Stimulated activated CD4-positive, alpha-beta T cell treated with anti-CD3 and anti-CD28 coated beads, Interleukin-15, amount 100 ng/mL, for 1 hour (primary cell): ENCODE measurements around the gene CELF2.

ENCODE experiments used
- DNase-seq, 2 donors: peaks; one replicate each; pipeline ENCODE4 v3.0.0-alpha.2; 2020; ENCODE audit warnings: low read depth in 1 of 2, low spot score in 1 of 2

Gene CELF2

DNA sequence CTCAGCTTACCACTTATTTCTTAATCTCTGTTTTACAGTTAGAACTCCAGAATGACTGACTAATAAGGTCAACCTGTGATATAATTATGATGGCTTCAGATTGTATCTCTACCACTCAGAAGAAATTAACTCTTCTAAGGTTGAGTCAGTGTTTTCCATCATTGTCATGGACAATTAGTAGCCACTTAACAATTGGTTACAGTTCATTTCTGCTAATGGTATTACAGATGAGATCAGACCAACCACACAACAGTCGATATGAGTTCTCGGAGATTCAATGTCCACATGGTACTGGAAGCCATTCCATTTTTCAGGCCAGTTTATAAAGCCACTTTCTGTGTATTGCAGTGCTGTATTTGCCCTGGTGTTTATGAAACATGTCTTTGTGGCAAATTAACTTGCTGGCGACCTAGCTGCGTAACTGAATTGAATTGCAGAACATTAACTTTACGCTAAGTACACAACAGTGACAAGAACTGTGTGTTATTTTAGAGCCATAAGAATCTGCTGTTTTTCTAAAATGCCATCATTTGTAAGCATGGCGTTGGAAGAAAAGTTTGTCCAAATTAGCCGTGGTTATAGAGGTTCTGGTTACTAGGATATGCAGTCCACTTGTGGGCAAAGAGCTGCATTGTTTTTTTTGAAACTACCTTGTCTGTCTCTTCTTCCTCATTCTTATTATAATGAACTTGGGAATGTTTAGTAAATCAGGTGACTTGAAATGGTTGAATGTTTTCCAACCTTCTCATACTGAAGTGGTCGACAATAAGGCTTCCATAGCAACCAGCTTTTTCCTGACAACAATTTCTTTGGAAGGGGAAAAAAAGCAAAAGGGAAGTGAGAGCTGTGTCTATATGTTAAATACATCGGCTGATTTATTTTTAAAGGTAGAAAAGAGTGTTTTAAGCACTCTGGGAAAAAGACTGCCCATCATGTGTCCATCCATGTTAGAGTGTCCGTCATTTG is 76.4 kb downstream of the CELF2 start:
- no peak for DNase-seq

DNA sequence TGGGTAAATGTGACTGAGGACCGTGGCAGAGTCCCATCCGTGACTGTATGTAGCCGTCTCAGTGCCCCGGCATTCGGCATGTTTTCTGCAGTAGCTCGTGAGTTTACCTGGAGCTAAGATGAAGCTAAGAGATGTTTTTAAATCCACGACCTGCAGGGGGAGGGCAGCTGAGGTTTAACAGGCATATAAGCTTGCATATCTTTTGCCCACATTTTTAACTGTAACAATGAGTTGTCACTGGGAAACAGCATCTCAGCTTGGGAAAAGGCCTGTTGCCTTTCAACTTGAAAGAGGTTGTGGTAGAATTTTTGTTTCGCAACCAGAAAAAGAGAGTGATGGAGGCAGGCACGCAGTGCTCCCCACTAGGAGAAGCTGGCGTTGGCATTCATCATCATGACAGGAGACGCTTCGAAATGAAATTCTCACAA is 77.7 kb downstream of the CELF2 start:
- DNase-seq, result no peak

DNA sequence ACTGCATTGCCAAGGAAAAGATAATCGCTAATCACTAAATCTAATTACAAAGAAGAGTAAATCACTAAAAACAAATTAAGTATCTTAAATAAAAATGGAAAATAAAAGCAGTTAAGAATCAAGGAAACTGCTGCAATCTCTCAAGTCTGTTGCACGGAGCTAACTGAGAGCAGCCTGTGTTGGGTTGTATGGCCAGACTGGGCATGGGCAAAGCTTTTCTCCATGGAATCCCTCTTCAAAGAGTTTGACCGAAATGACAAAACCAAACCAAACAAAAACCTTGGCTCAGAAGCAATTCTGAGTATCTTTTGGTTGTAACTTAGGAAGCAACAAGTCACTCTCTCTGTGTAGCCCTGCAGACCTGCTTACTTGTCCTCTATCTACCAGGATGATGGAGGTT is 78.8 kb downstream of the CELF2 start:
- DNase-seq, result no peak

DNA sequence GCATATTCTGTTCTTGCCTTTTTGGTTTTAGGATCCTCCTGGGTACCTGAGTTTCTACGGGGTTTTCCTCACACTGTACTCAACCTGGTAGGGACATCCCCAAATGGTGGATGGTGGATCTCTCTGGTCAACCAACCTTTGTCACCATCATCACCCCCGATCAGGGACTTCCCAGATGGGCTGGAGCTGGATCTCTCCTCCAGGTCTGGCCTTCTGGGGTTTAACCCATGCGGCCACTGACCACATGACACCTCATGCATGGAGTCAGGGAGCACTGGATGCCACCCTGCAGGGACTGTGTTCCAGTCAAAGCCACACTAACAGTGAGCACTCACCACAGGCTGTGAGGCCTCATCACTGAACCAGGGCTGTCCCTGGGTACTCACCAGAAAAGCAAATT is 80.0 kb downstream of the CELF2 start:
- no peak for DNase-seq

DNA sequence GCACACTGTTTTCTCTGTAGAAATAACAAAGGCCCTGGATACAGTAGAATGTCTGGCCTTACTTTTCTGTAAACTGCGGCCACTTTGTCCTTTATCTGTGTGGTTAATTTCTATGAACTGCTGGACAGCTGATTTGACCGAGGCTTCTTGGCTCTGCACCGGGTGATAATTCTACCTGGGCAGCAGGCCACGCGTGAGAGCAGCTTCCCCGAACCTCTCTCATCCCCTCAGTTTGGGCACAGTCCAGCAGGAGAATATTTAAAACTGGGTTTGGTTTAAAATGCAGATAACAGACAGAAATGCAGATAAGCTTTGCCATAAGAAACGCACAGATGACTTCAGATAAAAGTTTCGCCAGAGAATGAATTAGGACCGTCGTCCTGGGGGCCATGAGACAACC is 81.0 kb downstream of the CELF2 start:
- no peak for DNase-seq

DNA sequence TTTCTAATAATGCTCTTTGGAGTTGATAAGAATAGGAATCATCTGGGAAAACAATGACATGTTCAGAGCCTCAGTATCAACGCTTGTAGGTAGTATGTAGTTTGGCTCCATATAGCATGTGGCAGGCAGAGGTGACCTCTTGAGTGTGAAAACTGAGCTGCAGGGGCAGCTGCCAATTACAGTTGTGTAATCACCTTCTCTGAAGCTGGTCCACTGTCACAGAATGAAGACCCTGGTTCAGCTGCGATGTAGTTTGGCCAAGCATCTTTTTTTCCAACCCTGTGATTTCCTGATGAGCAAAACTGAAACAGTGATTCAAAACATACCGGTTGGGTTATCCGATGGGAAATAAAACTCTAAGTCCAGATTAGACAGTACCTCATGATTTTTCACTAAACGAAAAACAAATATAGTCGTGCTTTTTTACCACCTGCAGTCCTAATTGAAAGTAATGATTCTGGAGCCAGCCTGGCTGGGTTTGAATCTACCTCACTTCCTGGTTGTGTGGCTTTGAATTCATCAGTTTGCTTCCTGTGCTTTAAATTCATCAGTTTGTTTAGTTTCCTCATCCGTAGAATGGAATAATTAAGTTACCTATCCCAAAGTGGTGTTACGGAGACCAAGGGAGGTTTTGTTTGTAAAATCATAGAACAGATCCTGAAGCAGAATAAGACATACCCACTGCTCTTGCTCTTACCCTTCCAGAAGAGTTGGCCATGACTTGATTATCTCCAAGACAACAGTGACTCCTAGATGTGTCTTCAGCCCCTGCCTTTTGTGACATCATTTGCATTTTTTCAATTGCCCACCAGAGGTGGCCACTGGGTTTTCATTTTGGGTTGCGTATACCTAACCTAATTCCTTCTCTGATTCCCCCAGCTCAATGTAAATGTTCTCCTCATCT is 87.4 kb downstream of the CELF2 start:
- no peak for DNase-seq

DNA sequence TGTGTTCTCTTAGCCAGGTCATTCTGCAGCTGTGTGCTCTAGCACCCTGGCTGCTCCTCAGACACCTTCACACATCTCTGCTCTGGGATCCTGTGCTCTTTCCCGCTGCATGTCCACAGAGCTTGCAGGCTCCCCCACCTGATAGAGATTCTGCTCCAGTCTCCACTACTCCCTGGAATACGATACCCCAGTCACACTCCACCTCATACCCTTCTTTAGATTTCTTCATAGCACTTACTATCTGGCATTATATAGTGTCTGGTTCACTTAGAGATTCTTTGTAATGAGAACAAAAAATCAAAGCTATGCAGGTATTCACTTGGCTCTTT is 88.0 kb downstream of the CELF2 start:
- DNase-seq, result no peak

DNA sequence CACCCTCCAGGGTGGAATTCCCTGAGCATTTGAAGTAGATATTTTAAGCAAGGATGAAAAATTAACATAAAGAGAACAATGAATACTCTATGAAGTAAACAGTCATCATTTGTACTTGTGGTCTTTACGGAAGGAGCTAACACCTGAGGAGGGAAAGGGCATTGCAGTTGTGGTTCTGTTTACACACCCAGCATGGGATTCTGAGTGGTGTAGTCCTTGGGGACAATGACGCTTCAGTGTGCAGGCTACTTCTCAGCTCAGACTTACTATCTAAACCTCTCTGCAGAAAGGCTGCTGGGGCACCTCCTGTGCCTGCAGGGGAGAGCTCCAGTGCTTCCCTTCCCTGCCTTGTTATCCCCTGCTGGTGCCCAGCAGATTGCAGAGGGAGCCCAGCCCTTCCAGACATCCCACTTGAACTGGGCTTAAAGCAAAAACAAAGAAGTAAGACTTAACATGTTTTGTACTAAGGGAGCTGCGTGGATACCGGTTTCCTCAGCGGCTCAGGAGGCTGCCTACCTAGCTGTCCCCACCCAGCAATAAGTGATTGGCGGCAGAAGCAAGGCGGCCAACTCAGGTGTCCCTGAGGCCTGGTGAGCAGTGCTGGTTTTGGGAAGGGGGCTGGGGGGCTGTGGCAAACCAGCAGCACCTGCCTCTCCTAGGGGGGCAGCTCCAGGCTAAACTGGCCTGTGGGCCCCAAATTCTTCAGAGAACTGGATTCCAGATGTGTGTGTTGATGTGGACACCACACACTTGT is 89.1 kb downstream of the CELF2 start:
- no peak for DNase-seq

DNA sequence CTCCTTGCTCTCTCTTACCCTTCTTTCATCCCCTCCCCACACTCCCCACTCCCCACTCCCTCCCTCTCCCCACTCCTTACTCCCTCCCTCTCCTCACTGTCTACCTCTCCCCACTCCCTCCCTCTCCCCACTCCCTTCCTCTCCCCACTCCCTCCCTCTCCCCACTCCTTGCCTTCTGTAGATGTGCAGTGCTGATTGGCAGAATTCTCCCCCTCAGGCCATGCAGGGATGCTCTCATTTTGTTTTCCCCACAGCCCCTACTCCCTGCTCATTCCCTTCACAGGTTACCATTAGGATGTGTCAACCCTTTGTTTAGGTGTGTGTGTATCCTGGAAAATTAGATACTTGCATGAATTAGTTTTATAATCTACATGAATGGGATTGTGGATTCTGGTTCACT is 90.3 kb downstream of the CELF2 start:
- DNase-seq, result no peak

DNA sequence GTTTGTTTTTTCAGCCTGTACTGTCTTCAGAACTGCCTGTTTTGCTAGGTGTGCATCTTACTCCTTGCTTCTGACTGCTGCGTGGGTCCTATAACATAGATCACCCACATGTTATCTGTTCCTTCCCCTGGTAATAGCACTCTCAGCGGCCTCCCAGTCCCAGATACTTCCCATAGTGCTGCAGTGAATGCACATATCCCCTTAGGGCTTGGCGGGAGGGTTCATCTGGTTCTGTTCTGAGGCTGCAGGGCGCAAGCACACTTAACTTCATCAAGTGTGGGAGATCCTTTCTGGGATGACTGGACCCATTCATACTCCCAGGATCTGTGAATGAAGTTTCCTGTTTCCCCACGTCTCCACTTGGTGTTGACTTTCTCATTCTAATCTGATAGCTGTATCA is 90.7 kb downstream of the CELF2 start:
- no peak for DNase-seq

DNA sequence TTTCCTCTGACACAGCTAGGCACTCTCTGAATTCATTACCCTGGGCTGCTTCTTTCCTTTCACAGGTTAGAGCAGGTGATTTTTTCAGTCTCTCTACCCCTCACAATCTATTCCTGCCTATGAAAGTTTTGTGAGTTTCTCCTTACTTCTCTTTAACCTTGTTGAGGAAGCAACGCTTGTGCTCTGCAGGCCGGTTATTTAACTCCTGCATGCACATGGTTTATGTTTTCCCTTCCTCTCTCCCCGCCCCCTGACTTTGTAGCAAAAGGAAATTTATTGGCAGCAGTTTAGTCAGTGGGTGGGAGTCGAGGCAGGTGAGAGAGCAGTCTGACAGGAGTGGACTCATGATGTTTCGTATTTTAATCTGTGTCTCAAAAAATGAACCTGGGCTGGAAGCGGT is 91.9 kb downstream of the CELF2 start:
- DNase-seq, result no peak

DNA sequence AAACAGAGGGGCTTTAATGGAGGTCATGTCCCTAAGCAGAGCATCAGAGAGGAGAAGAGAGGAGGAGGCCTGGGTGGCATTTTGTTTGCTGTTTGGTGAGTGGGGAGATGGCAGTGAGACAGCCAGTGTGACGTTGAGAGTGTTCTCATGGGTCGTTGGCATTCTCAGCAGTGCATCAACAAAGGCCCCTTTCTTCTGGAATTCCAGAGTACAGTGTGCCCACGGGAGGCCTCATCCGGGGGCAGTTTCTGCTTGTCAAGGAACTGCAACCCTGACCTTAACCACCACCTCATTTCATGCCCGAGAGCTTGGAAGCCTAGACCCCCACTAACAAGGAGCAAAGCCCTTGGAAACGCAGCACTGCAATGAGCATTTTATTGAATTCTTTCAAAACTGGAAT is 92.9 kb downstream of the CELF2 start:
- DNase-seq, result no peak

DNA sequence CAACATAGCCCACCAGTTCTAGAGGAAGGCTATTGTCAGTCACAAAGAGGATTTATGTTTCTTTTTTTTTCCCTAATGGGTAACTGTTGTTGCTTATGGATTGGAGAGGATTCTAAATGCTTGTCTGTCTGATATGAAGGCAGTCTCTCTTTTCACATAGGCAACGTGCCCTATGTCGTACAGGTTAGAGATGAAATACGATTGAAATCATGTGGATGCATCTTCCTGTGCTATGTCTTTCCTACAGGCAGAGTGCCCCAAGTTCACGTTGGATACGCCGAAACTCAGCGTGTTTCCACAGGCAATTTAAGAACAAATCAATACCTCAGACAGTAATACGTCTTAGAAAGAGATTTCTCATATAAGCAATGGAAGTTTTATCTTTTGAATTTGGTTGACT is 93.8 kb downstream of the CELF2 start:
- DNase-seq, result no peak

DNA sequence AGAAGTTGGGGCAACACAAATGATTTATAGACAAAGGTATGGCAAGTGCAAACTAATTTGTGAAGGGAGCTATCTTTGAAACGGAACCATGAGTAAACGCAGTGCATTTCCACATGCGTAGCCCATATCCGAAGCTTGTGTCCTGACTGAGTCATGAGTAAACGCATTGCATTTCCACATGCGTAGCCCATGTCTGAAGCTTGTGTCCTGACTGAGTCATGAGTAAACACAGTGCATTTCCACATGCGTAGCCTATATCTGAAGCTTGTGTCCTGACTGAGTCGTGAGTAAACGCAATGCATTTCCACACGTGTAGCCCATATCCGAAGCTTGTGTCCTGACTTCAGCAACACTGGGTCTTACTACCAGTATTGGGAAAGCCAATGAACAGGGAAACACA is 95.0 kb downstream of the CELF2 start:
- no peak for DNase-seq

DNA sequence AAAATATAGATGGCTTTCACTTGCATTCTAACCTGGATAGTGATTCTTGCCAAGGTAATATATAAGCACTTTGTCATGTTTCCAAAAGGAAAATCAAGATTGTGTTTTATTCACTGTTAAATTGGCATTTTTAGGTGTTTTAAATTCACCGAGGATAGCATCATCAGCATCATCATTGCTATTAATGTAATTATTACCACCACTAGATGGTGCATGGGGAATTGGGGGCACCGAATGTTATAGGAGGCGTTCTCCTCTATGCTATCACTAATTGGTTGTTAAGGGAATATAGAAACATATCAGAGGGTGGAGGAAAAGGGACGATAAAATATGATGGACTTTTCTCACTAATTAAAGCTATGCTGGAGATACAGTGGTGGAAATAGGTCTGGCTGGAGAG is 95.5 kb downstream of the CELF2 start:
- DNase-seq, result no peak

DNA sequence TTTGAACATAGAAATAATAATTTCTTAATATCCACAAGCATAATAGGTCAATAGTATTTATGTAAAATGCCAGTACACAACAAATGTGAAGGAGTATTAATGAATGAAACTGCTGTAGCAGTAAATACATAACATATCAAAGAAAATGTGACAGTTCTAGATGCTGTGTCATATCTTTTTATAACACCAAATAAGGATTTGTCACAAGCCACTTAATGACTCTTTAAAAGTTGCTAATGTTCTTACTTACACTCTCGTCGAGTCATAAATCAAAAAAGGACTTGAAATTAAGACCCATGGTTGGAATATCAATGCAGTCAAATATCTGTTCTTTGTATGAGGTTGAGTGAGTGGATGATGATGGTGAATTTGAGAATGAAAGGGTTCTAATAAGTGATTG is 96.6 kb downstream of the CELF2 start:
- DNase-seq, result no peak

DNA sequence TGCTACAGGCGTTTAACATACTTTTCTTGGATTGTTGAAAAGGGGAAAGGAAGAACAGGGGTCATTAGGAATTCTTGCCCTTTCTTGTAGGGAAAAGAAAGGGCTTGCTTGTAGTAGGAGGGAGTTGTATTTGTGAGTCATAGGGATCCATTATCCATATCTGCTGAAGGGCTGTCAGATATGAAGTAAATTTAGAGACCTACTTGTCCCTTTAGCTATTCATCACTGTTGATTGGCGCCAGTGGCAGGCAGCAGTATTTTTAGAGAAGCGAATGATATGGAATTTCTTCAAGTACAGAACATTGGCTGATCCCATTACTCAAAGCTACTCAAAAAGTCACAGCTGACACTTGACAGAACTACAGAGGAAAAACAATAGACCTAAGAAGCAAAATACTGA is 97.7 kb downstream of the CELF2 start:
- no peak for DNase-seq

DNA sequence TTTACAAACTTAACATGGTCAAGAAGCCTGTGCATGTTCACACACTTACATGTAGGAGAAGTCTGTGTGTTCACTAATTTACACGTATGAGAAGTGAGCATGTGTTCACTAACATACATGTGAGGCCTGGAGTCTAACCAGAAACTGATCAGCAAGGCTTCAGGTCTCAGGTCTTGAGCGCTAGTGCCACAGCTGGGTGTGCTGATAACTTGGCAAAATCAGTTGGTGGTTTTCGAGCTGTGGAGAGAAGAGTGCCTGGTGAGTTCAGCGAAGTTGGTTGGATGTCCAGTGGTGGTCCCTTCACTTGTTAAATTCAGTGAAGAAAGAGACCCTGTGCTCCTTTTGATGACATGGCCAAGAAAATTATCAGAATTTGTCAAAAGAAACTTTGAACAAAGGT is 98.7 kb downstream of the CELF2 start:
- no peak for DNase-seq

DNA sequence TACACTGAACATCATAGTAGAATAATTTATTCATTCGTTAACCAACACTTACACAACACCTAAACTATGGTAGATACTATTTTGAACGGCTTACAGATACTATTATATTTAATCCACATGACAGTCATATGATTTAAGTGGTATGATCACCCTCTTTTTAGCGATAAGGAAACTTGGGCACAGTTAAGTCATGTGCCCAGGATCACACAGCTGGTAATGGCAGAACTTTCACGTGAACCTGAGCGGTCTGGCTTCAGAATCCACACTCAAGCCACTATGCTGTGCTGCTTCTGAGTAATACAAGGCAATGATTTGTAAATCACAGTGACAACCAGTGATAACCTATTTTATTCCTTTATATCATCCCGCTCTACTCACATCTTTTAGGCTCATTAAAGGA is 99.1 kb downstream of the CELF2 start:
- DNase-seq, result no peak

DNA sequence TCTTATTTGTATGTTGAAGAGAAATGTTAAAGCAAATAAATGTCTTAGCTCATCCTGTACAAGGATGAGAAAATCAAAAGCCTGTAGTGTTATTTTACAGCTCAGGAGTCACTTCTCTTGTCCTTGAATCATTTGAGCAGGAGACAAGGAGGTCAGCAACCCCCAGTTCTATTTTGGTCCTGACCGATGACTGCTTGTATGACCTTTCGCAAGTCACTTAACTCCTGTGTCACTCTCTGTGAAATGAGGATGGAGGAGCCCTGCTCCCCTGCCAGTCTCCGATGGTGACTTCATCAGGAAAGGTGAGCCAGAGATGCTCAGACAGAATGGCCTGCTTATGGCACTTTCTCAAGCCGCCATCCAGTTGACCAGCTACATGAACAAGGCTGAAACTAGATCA is 101.0 kb downstream of the CELF2 start:
- DNase-seq, result no peak

DNA sequence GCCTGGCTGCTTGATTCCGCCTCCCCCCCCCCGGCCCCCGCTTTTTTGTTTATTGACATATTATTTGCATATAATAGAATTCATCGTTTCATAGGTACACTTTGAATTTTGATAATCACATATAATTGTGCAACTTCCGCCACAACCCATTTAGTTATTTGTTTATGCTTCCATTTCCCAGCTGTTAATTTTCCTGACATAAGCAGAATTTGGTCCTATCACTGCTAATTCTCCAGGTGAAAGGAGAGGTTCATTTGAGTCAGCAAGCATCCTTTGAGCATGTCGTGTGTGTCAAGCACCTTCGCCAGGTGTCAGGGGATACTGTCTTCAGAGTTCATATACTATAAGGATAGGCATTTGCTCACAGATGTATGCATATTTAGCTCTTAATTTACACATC is 102.2 kb downstream of the CELF2 start:
- no peak for DNase-seq

DNA sequence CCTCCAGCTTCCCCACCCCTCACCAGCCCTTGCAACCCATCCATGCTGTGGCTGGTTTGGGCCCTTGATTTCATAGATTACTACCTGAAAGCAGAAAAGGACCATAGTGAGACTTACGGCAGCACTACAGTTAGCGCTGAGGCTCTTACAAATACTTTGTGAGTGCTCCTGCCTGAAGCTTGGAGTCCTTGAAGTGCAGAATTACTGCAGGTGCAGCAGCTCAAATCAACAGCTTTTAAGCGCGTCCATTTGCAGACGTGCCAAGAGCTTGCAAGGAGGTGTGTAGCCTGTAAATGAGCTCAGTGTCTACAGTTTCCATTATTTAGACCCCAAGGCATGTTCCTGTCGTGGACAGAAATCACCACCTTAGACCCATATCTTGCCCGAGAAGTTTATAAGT is 103.0 kb downstream of the CELF2 start:
- DNase-seq, result no peak
